ENCODE data around the gene ZNF691. TPM values are rescaled to one million over a fixed set of nuclear protein-coding genes. Genes with fewer than 3 reads are reported as not detected.

Gene ZNF691
- polyA plus RNA-seq, 1 of the 3 experiments (the other 2 are of a cell fraction), result 7.2 TPM

GRCh38 chr1:42887366-42887765 lies 41.0 kb downstream of the ZNF691 start:
- Histone ChIP-seq H3K36me3 (replicated peaks in 1 of 2; ENCODE audit: control insufficient read depth in 1 of 2, insufficient read depth in 2 of 2, low read length in 1 of 2) (no peaks in the 10 kb centered on the region), H3K4me2 (no peak overlapping the region), H3K9ac (no peak overlapping the region), H3K9me2 (no peaks in the 10 kb centered on the region), H3K27ac (ENCODE audit: low read depth in 2 of 2, low read length in 1 of 2) (no peak overlapping the region), H3K4me3 (ENCODE audit: low read depth in 2 of 2, low read length in 1 of 2) (no peak overlapping the region), H2AFZ (ENCODE audit: low read depth) (no peak overlapping the region), H4K20me1 (ENCODE audit: insufficient read depth) (no peaks in the 10 kb centered on the region), H3K9me3 (no peaks in the 10 kb centered on the region), H3K4me1 (ENCODE audit: control insufficient read depth in 1 of 2, insufficient read depth in 2 of 2, low read depth in 1 of 2, low read length in 1 of 2) (no peaks in the 10 kb centered on the region), H3K79me2 (ENCODE audit: insufficient read depth) (no peaks in the 10 kb centered on the region), H3K27me3 (ENCODE audit: insufficient read depth) (no peaks in the 10 kb centered on the region; the same call in 1 of the 2 replicates), H3F3A (replicated peaks; ENCODE audit: insufficient read depth) (no peaks in the 10 kb centered on the region)
- TF ChIP-seq SMC3 (IDR thresholded peaks at IDR 0.05; ENCODE audit: low read depth, low read length), result no peak
- CTCF ChIA-PET, result no interaction called here
- POLR2A ChIA-PET, result no interaction called here
- 92% methylated on average over 11 of the region's 20 CpGs for WGBS (ENCODE audit: low lambda C conversion rate)
- DNase-seq, result peak; percentile 9

DNA sequence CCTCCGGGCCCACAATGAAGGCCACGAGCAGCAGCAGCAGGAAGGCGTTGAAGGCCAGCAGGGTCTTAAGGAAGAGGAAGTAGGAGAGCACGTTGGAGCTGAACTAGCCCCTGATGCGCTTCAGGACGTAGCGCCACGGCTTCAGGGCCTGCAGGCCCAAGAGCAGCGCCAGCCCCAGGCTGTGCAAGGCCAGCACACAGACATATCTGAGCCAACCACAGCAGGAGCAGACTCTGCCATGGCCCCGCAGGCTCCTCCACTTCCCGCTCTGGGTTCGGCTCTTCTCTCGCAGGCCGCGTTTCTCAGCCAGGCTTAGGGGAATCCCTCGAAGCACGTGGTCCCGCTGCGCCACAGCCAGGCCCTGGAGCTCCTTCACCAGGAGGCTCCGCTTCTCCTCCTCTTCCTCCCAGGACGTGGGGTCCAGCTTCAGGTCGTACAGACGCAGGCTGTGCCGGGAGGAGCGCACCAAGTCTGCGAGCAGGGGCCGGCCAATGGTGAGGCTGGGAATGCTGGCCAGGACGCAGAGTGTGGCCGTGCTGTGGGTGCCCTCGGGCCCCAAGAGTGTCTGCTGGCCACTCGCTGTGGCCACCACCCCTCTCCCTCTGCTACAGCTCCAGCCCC lies 41.7 kb downstream of the ZNF691 start:
- TF ChIP-seq FOXJ3 (CRISPR knock-in tag; IDR thresholded peaks at IDR 0.05) (no peak), YY1 (IDR thresholded peaks at IDR 0.05; ENCODE audit: low read depth) (no peak), USF1 (IDR thresholded peaks at IDR 0.05; ENCODE audit: borderline replicate concordance, low read depth) (no peak)
- TF ChIP-seq, protein P1, sequence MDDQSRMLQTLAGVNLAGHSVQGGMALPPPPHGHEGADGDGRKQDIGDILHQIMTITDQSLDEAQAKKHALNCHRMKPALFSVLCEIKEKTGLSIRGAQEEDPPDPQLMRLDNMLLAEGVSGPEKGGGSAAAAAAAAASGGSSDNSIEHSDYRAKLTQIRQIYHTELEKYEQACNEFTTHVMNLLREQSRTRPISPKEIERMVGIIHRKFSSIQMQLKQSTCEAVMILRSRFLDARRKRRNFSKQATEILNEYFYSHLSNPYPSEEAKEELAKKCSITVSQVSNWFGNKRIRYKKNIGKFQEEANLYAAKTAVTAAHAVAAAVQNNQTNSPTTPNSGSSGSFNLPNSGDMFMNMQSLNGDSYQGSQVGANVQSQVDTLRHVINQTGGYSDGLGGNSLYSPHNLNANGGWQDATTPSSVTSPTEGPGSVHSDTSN (IDR thresholded peaks at IDR 0.05), result no peak
- Histone ChIP-seq H3K27me3 (ENCODE audit: insufficient read depth) (no peaks in the 10 kb centered on the region; the same call in 1 of the 2 replicates), H3K9me3 (no peaks in the 10 kb centered on the region), H3K4me2 (no peak overlapping the region), H3K9ac (no peak overlapping the region), H3K4me1 (ENCODE audit: control insufficient read depth in 1 of 2, insufficient read depth in 2 of 2, low read depth in 1 of 2, low read length in 1 of 2) (no peaks in the 10 kb centered on the region), H2AFZ (ENCODE audit: low read depth) (no peak overlapping the region), H3K79me2 (ENCODE audit: insufficient read depth) (no peaks in the 10 kb centered on the region), H3K9me2 (no peaks in the 10 kb centered on the region), H3K4me3 (ENCODE audit: low read depth in 2 of 2, low read length in 1 of 2) (no peak overlapping the region), H3K27ac (ENCODE audit: low read depth in 2 of 2, low read length in 1 of 2) (no peak overlapping the region), H4K20me1 (ENCODE audit: insufficient read depth) (no peaks in the 10 kb centered on the region), H3K36me3 (replicated peaks in 1 of 2; ENCODE audit: control insufficient read depth in 1 of 2, insufficient read depth in 2 of 2, low read length in 1 of 2) (no peaks in the 10 kb centered on the region), H3F3A (replicated peaks; ENCODE audit: insufficient read depth) (no peaks in the 10 kb centered on the region)
- 80% methylated on average over 13 of the region's 31 CpGs for WGBS (ENCODE audit: low lambda C conversion rate)
- POLR2A ChIA-PET, result no interaction called here
- CTCF ChIA-PET, result interaction anchor here (1.1 to 2.0 kb wide), 2 partner anchors 25 to 185 kb away, joined by 5 to 9 read pairs; no protein-coding TSS in a partner anchor
- DNase-seq, result peak; percentile 12

- Histone ChIP-seq H4K20me1 (ENCODE audit: insufficient read depth) (no peaks in the 10 kb centered on the region), H2AFZ (ENCODE audit: low read depth) (no peak overlapping the region), H3K27me3 (ENCODE audit: insufficient read depth) (no peaks in the 10 kb centered on the region; the same call in 1 of the 2 replicates), H3K27ac (ENCODE audit: low read depth in 2 of 2, low read length in 1 of 2) (no peak overlapping the region), H3K9ac (no peak overlapping the region), H3K9me2 (no peaks in the 10 kb centered on the region), H3K4me3 (ENCODE audit: low read depth in 2 of 2, low read length in 1 of 2) (no peak overlapping the region), H3F3A (replicated peaks; ENCODE audit: insufficient read depth) (no peaks in the 10 kb centered on the region), H3K4me2 (no peak overlapping the region), H3K9me3 (no peaks in the 10 kb centered on the region), H3K4me1 (ENCODE audit: control insufficient read depth in 1 of 2, insufficient read depth in 2 of 2, low read depth in 1 of 2, low read length in 1 of 2) (no peaks in the 10 kb centered on the region), H3K79me2 (ENCODE audit: insufficient read depth) (no peaks in the 10 kb centered on the region), H3K36me3 (replicated peaks in 1 of 2; ENCODE audit: control insufficient read depth in 1 of 2, insufficient read depth in 2 of 2, low read length in 1 of 2) (no peaks in the 10 kb centered on the region)
- no peak for DNase-seq
- ChIA-PET POLR2A (interaction anchor here (0.7 kb wide), 1 partner anchor 43 kb away, joined by 3 read pairs; the partner anchor contains the start of gene ZNF691), CTCF (interaction anchor here (2.0 kb wide), 1 partner anchor 24 kb away, joined by 9 read pairs; no protein-coding TSS in a partner anchor)
- TF ChIP-seq RCOR1 (IDR thresholded peaks at IDR 0.05; ENCODE audit: low read length), result no peak
- no peak for TF ChIP-seq FOXJ3 (CRISPR knock-in tag; IDR thresholded peaks at IDR 0.05)
- WGBS (ENCODE audit: low lambda C conversion rate), result 76% methylated on average over 4 of the region's 4 CpGs
These were observed 42.9 kb downstream of the ZNF691 start for GRCh38 chr1:42889264-42889663.
